ENCODE measurements around the gene SLC38A7. TPM values are rescaled to one million over a fixed set of nuclear protein-coding genes. Genes with fewer than 3 reads are reported as not detected.
"Not testable (repeated sequence)": the region's sequence is repeated elsewhere in the genome, so short reads cannot be mapped to it uniquely, and the experiment has no call there.

Gene SLC38A7
- total RNA-seq, 1 donor from 2014 or later = 31.7 TPM

DNA sequence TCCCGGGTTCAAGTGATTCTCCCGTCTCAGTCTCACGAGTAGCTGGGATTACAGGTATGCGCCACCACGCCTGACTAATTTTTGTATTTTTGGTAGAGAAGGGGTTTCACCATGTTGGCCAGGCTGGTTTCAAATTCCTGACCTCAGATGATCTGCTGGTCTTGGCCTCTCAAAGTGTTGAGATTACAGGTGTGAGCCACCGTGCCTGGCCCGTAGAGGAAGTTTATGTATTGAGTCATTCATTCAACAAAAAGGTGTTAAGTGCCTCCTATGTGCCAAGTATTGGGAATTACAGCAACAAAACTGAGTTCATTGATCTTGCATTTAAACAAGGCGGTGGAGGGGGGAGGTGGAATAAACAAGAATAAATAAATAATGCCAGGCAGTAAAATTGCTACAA is 44.7 kb downstream of the SLC38A7 start:
- Mint-ChIP-seq H3K27ac (ENCODE audit: unreplicated experiment) (no peak overlapping the region), H3K4me1 (no peaks in the 10 kb centered on the region), H3K9me3 (no peaks in the 10 kb centered on the region), H3K4me3 (no peak overlapping the region), H3K36me3 (ENCODE audit: low read depth) (no peaks in the 10 kb centered on the region), H3K27me3 (ENCODE audit: low read depth) (no peaks in the 10 kb centered on the region)
- DNase-seq (ENCODE audit: low read depth, low spot score) = no peak
- TF ChIP-seq, protein P1, sequence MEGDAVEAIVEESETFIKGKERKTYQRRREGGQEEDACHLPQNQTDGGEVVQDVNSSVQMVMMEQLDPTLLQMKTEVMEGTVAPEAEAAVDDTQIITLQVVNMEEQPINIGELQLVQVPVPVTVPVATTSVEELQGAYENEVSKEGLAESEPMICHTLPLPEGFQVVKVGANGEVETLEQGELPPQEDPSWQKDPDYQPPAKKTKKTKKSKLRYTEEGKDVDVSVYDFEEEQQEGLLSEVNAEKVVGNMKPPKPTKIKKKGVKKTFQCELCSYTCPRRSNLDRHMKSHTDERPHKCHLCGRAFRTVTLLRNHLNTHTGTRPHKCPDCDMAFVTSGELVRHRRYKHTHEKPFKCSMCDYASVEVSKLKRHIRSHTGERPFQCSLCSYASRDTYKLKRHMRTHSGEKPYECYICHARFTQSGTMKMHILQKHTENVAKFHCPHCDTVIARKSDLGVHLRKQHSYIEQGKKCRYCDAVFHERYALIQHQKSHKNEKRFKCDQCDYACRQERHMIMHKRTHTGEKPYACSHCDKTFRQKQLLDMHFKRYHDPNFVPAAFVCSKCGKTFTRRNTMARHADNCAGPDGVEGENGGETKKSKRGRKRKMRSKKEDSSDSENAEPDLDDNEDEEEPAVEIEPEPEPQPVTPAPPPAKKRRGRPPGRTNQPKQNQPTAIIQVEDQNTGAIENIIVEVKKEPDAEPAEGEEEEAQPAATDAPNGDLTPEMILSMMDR (conservative IDR thresholded peaks at IDR 0.05) = no peak

DNA sequence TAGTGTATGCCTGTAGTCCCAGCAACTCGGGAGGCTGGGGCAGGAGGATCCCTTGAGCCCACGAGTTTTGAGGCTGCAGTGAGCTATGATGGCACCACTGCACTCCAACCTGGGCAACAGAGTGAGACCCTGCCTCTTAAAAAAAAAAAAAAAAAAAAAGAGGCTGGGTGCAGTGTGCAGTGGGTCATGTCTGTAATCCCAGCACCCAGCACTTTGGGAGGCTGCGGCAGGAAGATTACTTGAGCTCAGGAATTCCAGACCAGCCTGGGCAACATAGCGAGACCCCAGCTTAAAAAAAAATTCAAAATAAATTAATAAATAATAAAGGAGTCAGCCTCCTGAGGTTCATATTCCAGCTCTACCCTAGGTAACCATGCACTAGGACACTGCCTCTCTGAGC is 45.3 kb downstream of the SLC38A7 start:
- no peaks in the 10 kb centered on the region for H3K4me1 Mint-ChIP-seq
- H3K36me3 Mint-ChIP-seq (ENCODE audit: low read depth) = no peaks in the 10 kb centered on the region
- H3K27me3 Mint-ChIP-seq (ENCODE audit: low read depth) = no peaks in the 10 kb centered on the region
- H3K27ac Mint-ChIP-seq (ENCODE audit: unreplicated experiment) = no peak overlapping the region
- no peak overlapping the region for H3K4me3 Mint-ChIP-seq
- TF ChIP-seq, protein P1 (conservative IDR thresholded peaks at IDR 0.05) = no peak
- H3K9me3 Mint-ChIP-seq = no peaks in the 10 kb centered on the region
- DNase-seq (ENCODE audit: low read depth, low spot score) = no peak

DNA sequence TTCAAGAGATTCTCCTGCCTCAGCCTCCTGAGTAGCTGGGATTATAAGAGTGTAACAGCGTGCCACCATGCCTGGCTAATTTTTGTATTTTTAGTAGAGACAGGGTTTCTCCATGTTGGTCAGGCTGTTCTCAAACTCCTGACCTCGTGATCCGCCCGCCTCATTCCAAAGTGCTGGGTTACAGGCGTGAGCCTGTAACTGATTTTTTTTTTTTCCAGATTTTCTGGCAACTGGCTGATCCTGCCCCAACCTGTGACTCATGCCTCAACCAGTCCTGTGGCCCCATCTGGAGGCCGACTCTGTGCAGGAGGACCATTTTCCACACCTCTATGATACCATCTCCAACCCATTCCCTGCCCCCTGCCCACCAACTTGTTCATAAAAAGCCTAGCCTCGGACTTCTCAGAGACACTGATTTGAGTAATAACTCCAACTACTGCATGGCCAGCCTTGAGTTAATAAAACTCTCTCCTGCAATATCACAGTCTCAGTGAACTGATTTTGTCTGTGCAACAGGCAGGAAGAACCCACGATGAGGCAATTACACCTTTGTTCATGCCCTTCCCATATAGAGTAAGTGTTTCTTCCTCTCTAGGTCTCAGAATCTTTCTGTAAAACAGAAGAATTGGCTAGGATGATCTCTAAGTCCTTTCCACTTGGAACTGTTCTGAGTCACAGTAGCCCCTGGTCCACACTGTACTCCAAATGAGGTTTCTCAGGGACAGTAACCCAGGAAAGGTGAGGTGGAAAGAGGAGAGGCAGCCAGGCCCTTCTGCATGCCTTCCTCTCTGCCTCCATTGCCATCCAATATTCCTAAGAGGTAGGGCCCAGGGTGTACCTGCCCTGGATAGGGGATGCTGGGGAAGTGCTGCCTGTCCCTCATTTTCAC is 46.2 kb downstream of the SLC38A7 start:
- Mint-ChIP-seq H3K4me1 (no peaks in the 10 kb centered on the region), H3K4me3 (no peak overlapping the region), H3K36me3 (ENCODE audit: low read depth) (no peaks in the 10 kb centered on the region), H3K27ac (ENCODE audit: unreplicated experiment) (no peak overlapping the region), H3K9me3 (no peaks in the 10 kb centered on the region), H3K27me3 (ENCODE audit: low read depth) (no peaks in the 10 kb centered on the region)
- DNase-seq (ENCODE audit: low read depth, low spot score) = no peak
- TF ChIP-seq, protein P1 (conservative IDR thresholded peaks at IDR 0.05) = no peak

DNA sequence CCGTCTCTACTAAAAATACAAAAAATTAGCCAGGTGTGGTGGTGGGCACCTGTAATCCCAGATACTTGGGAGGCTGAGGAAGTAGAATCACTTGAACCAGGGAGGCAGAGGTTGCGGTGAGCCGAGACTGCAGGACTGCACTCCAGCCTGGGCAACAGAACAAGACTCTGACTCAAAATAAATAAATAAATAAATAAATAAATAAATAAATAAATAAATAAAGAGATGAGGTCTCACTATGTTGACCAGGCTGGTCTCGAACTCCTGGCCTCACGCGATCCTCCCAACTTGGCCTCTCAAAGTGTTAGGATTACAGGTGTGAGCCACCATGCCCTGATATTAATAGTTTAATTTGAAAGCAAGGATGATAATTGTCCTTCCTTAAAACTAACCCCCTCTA is 47.5 kb downstream of the SLC38A7 start:
- not testable (repeated sequence) for H3K27ac Mint-ChIP-seq (ENCODE audit: unreplicated experiment); H3K9me3 Mint-ChIP-seq; H3K27me3 Mint-ChIP-seq (ENCODE audit: low read depth); DNase-seq (ENCODE audit: low read depth, low spot score); H3K36me3 Mint-ChIP-seq (ENCODE audit: low read depth); H3K4me1 Mint-ChIP-seq; H3K4me3 Mint-ChIP-seq

DNA sequence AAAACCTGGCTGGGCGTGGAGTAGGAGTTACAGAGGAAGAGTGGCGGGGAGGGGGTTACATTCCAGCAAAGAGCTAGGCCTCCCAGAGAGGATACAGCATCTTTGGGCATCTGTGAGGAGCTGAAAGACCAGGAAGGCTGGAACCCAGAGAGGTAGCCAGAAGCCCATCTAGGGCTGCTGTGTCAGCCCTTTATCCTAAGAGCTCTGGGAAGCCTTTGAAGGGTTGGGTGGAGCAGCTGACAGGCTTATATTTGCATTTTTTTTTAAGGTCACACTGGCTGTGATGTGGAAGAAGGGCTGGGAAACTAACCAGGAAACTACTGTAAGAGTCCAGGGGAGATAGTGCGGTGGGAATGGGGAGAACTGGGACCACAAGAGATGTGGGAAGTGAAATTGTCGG is 48.1 kb downstream of the SLC38A7 start:
- H3K4me3 Mint-ChIP-seq = no peak overlapping the region
- TF ChIP-seq, protein P1 (conservative IDR thresholded peaks at IDR 0.05) = no peak
- H3K27me3 Mint-ChIP-seq (ENCODE audit: low read depth) = no peaks in the 10 kb centered on the region
- no peaks in the 10 kb centered on the region for H3K4me1 Mint-ChIP-seq
- no peaks in the 10 kb centered on the region for H3K36me3 Mint-ChIP-seq (ENCODE audit: low read depth)
- H3K27ac Mint-ChIP-seq (ENCODE audit: unreplicated experiment) = no peak overlapping the region
- H3K9me3 Mint-ChIP-seq = no peaks in the 10 kb centered on the region
- DNase-seq (ENCODE audit: low read depth, low spot score) = no peak

DNA sequence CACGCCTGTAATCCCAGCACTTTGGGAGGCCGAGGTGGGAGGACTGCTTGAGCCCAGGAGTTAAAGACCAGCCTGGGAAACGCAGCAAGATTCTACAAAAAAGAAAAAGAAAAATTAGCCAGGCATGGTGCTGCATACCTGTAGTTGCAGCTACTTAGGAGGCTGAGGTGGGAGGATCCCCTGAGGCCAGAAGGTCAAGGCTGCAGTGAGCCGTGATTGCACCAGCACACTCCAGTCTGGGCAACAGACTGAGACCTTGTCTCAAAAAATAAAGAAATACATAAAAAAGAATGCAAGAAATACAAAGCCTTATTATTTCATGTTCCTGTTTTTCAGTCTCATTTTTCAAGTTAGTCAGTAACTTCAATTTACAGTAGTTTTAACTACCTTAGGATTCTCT is 49.1 kb downstream of the SLC38A7 start:
- H3K27me3 Mint-ChIP-seq (ENCODE audit: low read depth) = no peaks in the 10 kb centered on the region
- H3K4me1 Mint-ChIP-seq = peaks cover 2% of the 10 kb centered on the region
- no peak for DNase-seq (ENCODE audit: low read depth, low spot score)
- TF ChIP-seq, protein P1 (conservative IDR thresholded peaks at IDR 0.05) = no peak
- no peaks in the 10 kb centered on the region for H3K9me3 Mint-ChIP-seq
- H3K27ac Mint-ChIP-seq (ENCODE audit: unreplicated experiment) = no peak overlapping the region
- no peak overlapping the region for H3K4me3 Mint-ChIP-seq
- no peaks in the 10 kb centered on the region for H3K36me3 Mint-ChIP-seq (ENCODE audit: low read depth)

Measured in neural crest cell (in vitro differentiated cells).